Keratinocyte (primary cell): ENCODE data around the gene HIPK1. TPM values are rescaled to one million over a fixed set of nuclear protein-coding genes. Genes with fewer than 3 reads are reported as not detected.

Experiments
- DNase-seq: peaks from one replicate; pipeline ENCODE4 v3.0.0-alpha.2; 2011; ENCODE audit warnings: low read depth, missing footprints, low spot score
- FAIRE-seq: peaks from 2 replicates; lab custom pipeline; 2011; peaks lifted over from hg19 to GRCh38; lab: Jason Lieb, UNC
- H2AFZ ChIP-seq: 2 replicates; pipeline ENCODE4 v1.6.0; 2012; ENCODE audit warnings: low read length, control low read depth, inconsistent platforms; ENCODE audit not compliant: control insufficient read depth
- H3K27ac ChIP-seq: 2 replicates; pipeline ENCODE4 v1.5.1; 2011; ENCODE audit warnings: low read length; ENCODE audit not compliant: control insufficient read depth, insufficient read depth
- H3K27me3 ChIP-seq: 3 replicates; pipeline ENCODE4 v1.6.0; 2011; ENCODE audit warnings: low read length; ENCODE audit not compliant: control insufficient read depth, insufficient read depth; ENCODE audit errors: extremely low read depth
- H3K36me3 ChIP-seq, 2 experiments: 2 replicates in 1 of 2; 3 replicates in 1 of 2; pipeline ENCODE4 v1.5.1; 2011; ENCODE audit warnings: low read length in 2 of 2, mild to moderate bottlenecking in 1 of 2; ENCODE audit not compliant: control insufficient read depth in 2 of 2, insufficient read depth in 2 of 2; ENCODE audit errors: extremely low read depth in 1 of 2
- H3K4me1 ChIP-seq: 3 replicates; pipeline ENCODE4 v1.5.1; 2011; ENCODE audit warnings: low read length; ENCODE audit not compliant: control insufficient read depth, insufficient read depth; ENCODE audit errors: extremely low read depth
- H3K4me2 ChIP-seq: 3 replicates; pipeline ENCODE4 v1.6.0; 2011; ENCODE audit warnings: low read depth, low read length; ENCODE audit not compliant: control insufficient read depth, insufficient read depth; ENCODE audit errors: extremely low read depth
- H3K4me3 ChIP-seq, 3 experiments: fragments of 200-600 bp in 1 of 3; sonication (generic) in 1 of 3; 2 replicates in 2 of 3; 3 replicates in 1 of 3; pipeline ENCODE4 v1.5.1; 2011 to 2016; ENCODE audit warnings: low read length in 3 of 3, mild to moderate bottlenecking in 3 of 3, control low read depth in 2 of 3, inconsistent platforms in 1 of 3, low read depth in 1 of 3, mixed read lengths in 1 of 3, mixed run types in 1 of 3, moderate library complexity in 1 of 3; ENCODE audit not compliant: control insufficient read depth in 2 of 3, insufficient read depth in 2 of 3; ENCODE audit errors: extremely low read depth in 1 of 3
- H3K79me2 ChIP-seq: 2 replicates; pipeline ENCODE4 v1.6.0; 2012; ENCODE audit warnings: low read length; ENCODE audit not compliant: control insufficient read depth, insufficient read depth
- H3K9ac ChIP-seq: 3 replicates; pipeline ENCODE4 v1.6.0; 2011; ENCODE audit warnings: low read length; ENCODE audit not compliant: control insufficient read depth, insufficient read depth; ENCODE audit errors: extremely low read depth
- H3K9me1 ChIP-seq: 3 replicates; pipeline ENCODE4 v1.6.0; 2011; ENCODE audit warnings: low read length; ENCODE audit not compliant: control insufficient read depth, insufficient read depth; ENCODE audit errors: extremely low read depth
- H3K9me3 ChIP-seq: 2 replicates; pipeline ENCODE4 v1.5.1; 2012; ENCODE audit warnings: low read depth, low read length; ENCODE audit not compliant: control insufficient read depth
- H4K20me1 ChIP-seq: 3 replicates; pipeline ENCODE4 v1.6.0; 2011; ENCODE audit warnings: low read length; ENCODE audit not compliant: control insufficient read depth, insufficient read depth; ENCODE audit errors: extremely low read depth
- CTCF ChIP-seq, 3 experiments: IDR thresholded peaks in 1 of 3; conservative IDR thresholded peaks in 1 of 3; optimal IDR thresholded peaks in 1 of 3; 2 replicates in 2 of 3; 3 replicates in 1 of 3; pipeline versions ENCODE3 to v1.5.1; 2011; ENCODE audit warnings: low read length in 3 of 3, mild to moderate bottlenecking in 3 of 3, moderate library complexity in 2 of 3, control low read depth in 1 of 3, inconsistent platforms in 1 of 3; ENCODE audit not compliant: insufficient read depth in 2 of 3; ENCODE audit errors: extremely low read depth in 1 of 3
- EZH2 ChIP-seq: IDR thresholded peaks from one replicate; pipeline ENCODE4 v1.6.1; 2012; ENCODE audit warnings: inconsistent platforms, mild to moderate bottlenecking, low read length, moderate library complexity
- dilution Hi-C: fragments of 300-500 bp; cut with MboI; formaldehyde crosslinking; loops from one replicate; pipeline ENCODE4 v1.7.0; 2020; ENCODE audit warnings: low sequenced_read_pairs; ENCODE audit not compliant: extremely low pct_ligation_motif_present
- polyA plus RNA-seq, 5 experiments: library from polyadenylated mRNA; depleted of rRNA in 3 of 5; stranded (reverse) in 3 of 5; stranded (forward) in 1 of 5; unstranded in 1 of 5; fragments of >200 nt; gene quantifications; 1 replicate in 1 of 5; 2 replicates in 3 of 5; 3 replicates in 1 of 5; pipeline versions ENCODE4 v1.2.1 to v1.2.3, GENCODE V29; 2011 to 2012; ENCODE audit warnings: missing spikeins in 2 of 5, low read depth in 1 of 5, low replicate concordance in 1 of 5

Gene HIPK1
- polyA plus RNA-seq, 1 donor (not counting 4 experiments of a cell fraction or from before 2014, with no cell fraction given), result 19.9 TPM

GRCh38 chr1:113965703-113966412 is 36.7 kb downstream of the HIPK1 start:
- H3K9me3 ChIP-seq, result no peaks in the 10 kb centered on the region
- DNase-seq (no peak), FAIRE-seq (no peak)
- TF ChIP-seq CTCF (optimal IDR thresholded peaks at IDR 0.05 in 1 of 3, IDR thresholded peaks at IDR 0.05 in 1 of 3, conservative IDR thresholded peaks at IDR 0.05 in 1 of 3; ENCODE audit: extremely low read depth in 1 of 3, insufficient read depth in 2 of 3, low read length in 3 of 3) (no peak), EZH2 (no peak)
- no peaks in the 10 kb centered on the region for H3K9me1 ChIP-seq
- no peaks in the 10 kb centered on the region for H3K4me1 ChIP-seq
- H3K27me3 ChIP-seq, result no peaks in the 10 kb centered on the region
- dilution Hi-C loops, result no loop called here
- H3K4me3 ChIP-seq, result no peak overlapping the region
- H3K4me2 ChIP-seq, result no peak overlapping the region
- no peak overlapping the region for H2AFZ ChIP-seq
- peaks cover 22% of the 10 kb centered on the region in 2 experiments for H3K36me3 ChIP-seq
- H3K9ac ChIP-seq, result no peak overlapping the region
- no peaks in the 10 kb centered on the region for H3K79me2 ChIP-seq
- no peak overlapping the region for H3K27ac ChIP-seq
- H4K20me1 ChIP-seq, result no peaks in the 10 kb centered on the region

- DNase-seq (no peak), FAIRE-seq (no peak)
- Histone ChIP-seq H2AFZ (no peak overlapping the region), H3K4me2 (no peak overlapping the region), H3K9ac (no peak overlapping the region), H3K9me1 (no peaks in the 10 kb centered on the region), H4K20me1 (peaks cover 3% of the 10 kb centered on the region), H3K27ac (no peak overlapping the region), H3K4me1 (no peaks in the 10 kb centered on the region), H3K36me3 (peaks cover 19 to 34% of the 10 kb centered on the region in 2 experiments), H3K9me3 (no peaks in the 10 kb centered on the region), H3K4me3 (no peak overlapping the region), H3K27me3 (no peaks in the 10 kb centered on the region), H3K79me2 (no peaks in the 10 kb centered on the region)
- TF ChIP-seq EZH2 (no peak), CTCF (optimal IDR thresholded peaks at IDR 0.05 in 1 of 3, IDR thresholded peaks at IDR 0.05 in 1 of 3, conservative IDR thresholded peaks at IDR 0.05 in 1 of 3; ENCODE audit: extremely low read depth in 1 of 3, insufficient read depth in 2 of 3, low read length in 3 of 3) (no peak)
- dilution Hi-C loops, result no loop called here
Observed at GRCh38 chr1:113972954-113973353, 43.8 kb downstream of the HIPK1 start.
